ENCODE data around the gene MLH1.
"Not testable (repeated sequence)": the region's sequence is repeated elsewhere in the genome, so short reads cannot be mapped to it uniquely, and the experiment has no call there.

GRCh38 chr3:36947814-36948213 is 45.5 kb upstream of the MLH1 start:
- TF ChIP-seq EP300 (IDR thresholded peaks at IDR 0.05); CTCF (IDR thresholded peaks at IDR 0.05); POLR2AphosphoS5 (IDR thresholded peaks at IDR 0.05); POLR2A (IDR thresholded peaks at IDR 0.05; ENCODE audit: low read depth): not testable (repeated sequence)
